ENCODE results near the gene MAGEA12.
"Not testable (repeated sequence)": the region's sequence is repeated elsewhere in the genome, so short reads cannot be mapped to it uniquely, and the experiment has no call there.

MAGEA12 gene, protein sequence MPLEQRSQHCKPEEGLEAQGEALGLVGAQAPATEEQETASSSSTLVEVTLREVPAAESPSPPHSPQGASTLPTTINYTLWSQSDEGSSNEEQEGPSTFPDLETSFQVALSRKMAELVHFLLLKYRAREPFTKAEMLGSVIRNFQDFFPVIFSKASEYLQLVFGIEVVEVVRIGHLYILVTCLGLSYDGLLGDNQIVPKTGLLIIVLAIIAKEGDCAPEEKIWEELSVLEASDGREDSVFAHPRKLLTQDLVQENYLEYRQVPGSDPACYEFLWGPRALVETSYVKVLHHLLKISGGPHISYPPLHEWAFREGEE

DNA sequence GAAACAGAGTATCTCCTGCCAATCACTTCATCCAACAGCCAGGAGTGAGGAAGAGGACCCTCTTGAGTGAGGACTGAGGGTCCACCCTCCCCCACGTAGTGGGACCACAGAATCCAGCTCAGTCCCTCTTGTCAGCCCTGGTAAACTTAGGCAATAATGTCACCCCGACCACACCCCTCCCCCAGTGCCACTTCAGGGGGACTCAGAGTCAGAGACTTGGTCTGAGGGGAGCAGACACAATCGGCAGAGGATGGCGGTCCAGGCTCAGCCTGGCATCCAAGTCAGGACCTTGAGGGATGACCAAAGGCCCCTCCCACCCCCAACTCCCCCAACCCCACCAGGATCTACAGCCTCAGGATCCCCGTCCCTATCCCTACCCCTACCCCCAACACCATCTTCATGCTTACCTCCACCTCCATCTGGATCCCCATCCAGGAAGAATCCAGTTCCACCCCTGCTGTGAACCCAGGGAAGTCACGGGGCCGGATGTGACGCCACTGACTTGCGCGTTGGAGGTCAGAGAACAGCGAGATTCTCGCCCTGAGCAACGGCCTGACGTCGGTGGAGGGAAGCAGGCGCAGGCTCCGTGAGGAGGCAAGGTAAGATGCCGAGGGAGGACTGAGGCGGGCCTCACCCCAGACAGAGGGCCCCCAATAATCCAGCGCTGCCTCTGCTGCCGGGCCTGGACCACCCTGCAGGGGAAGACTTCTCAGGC is at the start of gene MAGEA12, which contains the start of gene CSAG1:
MAGEA12 (plus strand) TSS at position 497 of the 715 bp plus-strand sequence. CDS start 2,405 bp downstream, outside the sequence.
CSAG1 (minus strand) TSS at position 461 of the 715 bp plus-strand sequence. CDS start 1,261 bp downstream, outside the sequence.
- TF ChIP-seq, protein P1, sequence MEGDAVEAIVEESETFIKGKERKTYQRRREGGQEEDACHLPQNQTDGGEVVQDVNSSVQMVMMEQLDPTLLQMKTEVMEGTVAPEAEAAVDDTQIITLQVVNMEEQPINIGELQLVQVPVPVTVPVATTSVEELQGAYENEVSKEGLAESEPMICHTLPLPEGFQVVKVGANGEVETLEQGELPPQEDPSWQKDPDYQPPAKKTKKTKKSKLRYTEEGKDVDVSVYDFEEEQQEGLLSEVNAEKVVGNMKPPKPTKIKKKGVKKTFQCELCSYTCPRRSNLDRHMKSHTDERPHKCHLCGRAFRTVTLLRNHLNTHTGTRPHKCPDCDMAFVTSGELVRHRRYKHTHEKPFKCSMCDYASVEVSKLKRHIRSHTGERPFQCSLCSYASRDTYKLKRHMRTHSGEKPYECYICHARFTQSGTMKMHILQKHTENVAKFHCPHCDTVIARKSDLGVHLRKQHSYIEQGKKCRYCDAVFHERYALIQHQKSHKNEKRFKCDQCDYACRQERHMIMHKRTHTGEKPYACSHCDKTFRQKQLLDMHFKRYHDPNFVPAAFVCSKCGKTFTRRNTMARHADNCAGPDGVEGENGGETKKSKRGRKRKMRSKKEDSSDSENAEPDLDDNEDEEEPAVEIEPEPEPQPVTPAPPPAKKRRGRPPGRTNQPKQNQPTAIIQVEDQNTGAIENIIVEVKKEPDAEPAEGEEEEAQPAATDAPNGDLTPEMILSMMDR (IDR thresholded peaks at IDR 0.05; ENCODE audit: insufficient read depth, low read depth, low read length, missing control alignments), result no peak
- H3K4me3 ChIP-seq (ENCODE audit: low read length), result no peak within 1 kb of the TSS
- DNase-seq (ENCODE audit: low read depth), result no peak

DNA sequence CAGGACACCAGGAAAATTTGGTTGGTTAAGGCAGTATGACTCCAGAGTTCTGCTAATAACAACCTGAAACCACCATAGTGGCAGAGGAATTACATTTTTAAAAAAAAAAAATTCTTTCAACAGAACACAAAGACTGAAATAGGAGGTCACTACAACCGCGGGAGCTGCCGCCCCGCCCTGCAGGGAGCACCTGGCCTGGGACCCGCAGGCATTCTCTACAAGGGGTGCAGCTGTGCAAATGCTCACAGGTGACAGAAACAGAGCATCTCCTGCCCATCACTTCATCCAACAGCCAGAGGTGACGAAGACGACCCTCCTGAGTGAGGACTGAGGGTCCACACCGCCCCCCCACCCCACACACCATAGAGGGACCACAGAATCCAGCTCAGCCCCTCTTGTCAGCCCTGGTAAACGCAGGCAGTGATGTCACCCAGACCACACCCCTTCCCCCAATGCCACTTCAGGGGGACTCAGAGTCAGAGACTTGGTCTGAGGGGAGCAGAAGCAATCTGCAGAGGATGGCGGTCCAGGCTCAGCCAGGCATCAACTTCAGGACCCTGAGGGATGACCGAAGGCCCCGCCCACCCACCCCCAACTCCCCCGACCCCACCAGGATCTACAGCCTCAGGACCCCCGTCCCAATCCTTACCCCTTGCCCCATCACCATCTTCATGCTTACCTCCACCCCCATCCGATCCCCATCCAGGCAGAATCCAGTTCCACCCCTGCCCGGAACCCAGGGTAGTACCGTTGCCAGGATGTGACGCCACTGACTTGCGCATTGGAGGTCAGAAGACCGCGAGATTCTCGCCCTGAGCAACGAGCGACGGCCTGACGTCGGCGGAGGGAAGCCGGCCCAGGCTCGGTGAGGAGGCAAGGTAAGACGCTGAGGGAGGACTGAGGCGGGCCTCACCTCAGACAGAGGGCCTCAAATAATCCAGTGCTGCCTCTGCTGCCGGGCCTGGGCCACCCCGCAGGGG is 35.3 kb upstream of the MAGEA12 start, which contains the start of gene MAGEA3:
MAGEA3 (plus strand) TSS at position 843 of the 980 bp plus-strand sequence. CDS start 2,039 bp downstream, outside the sequence.
- DNase-seq (ENCODE audit: low read depth); H3K4me3 ChIP-seq (ENCODE audit: low read length): not testable (repeated sequence)

DNA sequence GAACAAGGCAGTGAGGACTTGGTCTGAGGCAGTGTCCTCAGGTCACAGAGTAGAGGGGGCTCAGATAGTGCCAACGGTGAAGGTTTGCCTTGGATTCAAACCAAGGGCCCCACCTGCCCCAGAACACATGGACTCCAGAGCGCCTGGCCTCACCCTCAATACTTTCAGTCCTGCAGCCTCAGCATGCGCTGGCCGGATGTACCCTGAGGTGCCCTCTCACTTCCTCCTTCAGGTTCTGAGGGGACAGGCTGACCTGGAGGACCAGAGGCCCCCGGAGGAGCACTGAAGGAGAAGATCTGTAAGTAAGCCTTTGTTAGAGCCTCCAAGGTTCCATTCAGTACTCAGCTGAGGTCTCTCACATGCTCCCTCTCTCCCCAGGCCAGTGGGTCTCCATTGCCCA is 33.2 kb upstream of the MAGEA12 start:
- not testable (repeated sequence) for DNase-seq (ENCODE audit: low read depth); H3K4me3 ChIP-seq (ENCODE audit: low read length)

DNA sequence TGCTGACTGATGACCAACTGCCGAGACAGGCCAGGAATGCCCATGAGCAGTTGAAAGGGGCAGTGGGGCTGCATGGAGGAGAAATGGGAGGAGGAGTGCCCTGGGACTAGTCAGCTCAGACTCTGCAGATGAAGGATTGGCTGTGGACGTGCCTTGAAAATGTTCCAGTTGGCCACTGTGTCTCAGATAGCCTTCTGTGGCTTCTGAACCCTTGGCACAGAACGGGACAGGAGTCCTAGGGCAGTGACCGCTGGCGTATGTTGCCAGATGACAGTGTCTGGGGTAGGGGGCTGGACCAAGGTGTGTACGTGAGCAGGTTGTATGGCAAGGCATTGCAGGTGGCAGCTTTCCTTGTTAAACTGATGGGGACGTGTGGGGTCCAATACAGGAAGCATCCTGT is 27.1 kb upstream of the MAGEA12 start:
- not testable (repeated sequence) for DNase-seq (ENCODE audit: low read depth); H3K4me3 ChIP-seq (ENCODE audit: low read length)

DNA sequence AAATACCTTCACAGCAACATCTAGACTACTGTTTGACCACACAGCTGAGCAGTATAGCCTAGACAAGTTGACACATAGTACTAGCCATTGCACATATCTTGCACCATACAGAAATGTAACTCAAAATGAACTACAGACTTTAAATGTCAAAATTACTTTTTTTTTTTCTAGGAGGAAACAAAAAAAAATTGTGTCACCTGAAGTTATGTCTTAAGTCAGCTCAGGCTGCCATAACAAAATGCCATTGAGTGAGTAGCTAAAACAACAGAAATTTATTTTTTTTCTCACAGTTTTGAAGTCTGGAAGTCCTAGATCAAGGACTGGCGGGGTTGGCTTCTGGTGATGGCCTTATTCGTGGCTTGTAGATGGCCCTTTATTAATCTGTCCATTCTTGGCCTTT is 24.4 kb upstream of the MAGEA12 start, which contains the start of gene CSAG2:
CSAG2 (minus strand) TSS at position 101 of the 400 bp plus-strand sequence. CDS start 161 bp downstream, outside the sequence.
- not testable (repeated sequence) for H3K4me3 ChIP-seq (ENCODE audit: low read length); DNase-seq (ENCODE audit: low read depth)

DNA sequence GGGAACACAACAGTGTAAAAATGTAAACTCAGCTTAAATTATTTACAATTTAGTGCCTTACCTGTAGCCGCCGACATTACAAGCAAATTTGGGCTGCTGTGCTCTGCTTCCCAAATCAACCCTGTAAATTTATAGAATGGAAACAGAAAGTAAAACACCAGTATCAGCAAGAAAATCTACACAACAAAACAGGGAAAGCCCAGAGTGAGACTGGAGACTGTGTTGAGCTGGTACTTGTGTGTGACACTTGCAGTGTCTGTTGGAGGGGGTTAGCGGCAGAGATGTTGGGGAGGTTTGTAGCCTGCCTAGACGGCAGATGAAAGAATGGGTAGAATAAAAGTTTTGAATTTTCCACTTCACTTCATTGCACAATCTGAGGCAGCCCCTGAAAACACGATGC is 20.4 kb upstream of the MAGEA12 start:
- DNase-seq (ENCODE audit: low read depth); H3K4me3 ChIP-seq (ENCODE audit: low read length): not testable (repeated sequence)

DNA sequence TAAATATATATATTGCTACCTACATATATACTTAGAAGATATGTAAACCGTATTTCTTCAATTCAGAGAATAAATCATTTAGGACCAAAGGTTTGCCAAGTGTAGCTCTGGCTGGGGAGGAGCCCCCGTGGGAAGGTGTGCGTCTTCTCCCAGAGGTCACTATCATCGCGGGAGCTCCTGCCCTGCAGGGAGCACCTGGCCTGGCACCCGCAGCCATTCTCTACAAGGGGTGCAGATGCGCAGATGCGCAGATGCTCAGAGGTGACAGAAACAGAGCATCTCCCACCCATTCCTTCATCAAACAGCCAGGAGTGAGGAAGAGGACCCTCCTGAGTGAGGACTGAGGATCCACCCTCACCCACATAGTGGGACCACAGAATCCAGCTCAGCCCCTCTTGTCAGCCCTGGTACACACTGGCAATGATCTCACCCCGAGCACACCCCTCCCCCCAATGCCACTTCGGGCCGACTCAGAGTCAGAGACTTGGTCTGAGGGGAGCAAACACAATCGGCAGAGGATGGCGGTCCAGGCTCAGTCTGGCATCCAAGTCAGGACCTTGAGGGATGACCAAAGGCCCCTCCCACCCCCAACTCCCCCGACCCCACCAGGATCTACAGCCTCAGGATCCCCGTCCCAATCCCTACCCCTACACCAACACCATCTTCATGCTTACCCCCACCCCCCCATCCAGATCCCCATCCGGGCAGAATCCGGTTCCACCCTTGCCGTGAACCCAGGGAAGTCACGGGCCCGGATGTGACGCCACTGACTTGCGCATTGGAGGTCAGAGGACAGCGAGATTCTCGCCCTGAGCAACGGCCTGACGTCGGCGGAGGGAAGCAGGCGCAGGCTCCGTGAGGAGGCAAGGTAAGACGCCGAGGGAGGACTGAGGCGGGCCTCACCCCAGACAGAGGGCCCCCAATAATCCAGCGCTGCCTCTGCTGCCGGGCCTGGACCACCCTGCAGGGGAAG is 19.5 kb upstream of the MAGEA12 start, which contains the start of gene MAGEA2B:
MAGEA2B (plus strand) TSS at position 814 of the 973 bp plus-strand sequence. CDS start 2,479 bp downstream, outside the sequence.
- not testable (repeated sequence) for DNase-seq (ENCODE audit: low read depth); H3K4me3 ChIP-seq (ENCODE audit: low read length)

DNA sequence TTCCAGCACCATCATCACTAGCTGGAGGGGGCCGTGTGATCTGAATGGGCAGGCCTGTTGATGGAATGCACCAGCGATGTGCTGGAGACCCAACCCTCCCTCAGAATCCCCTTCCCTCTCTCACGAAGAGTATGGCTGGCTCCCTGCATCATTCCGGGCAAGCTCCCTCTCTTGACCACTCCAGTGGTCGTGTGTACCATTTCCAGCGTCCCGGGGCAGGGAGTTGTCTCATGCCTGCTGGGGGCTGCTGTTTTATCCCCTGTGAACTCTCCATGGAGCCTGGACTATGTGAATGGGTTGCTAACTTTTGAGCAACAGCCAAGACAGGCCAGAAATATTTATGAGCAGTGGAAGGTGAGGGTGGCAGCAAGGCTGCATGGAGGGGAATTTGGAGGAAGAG is 8.1 kb upstream of the MAGEA12 start:
- H3K4me3 ChIP-seq (ENCODE audit: low read length), result no peak overlapping the region
- no peak for DNase-seq (ENCODE audit: low read depth)
- TF ChIP-seq, protein P1 (IDR thresholded peaks at IDR 0.05; ENCODE audit: insufficient read depth, low read depth, low read length, missing control alignments), result no peak

DNA sequence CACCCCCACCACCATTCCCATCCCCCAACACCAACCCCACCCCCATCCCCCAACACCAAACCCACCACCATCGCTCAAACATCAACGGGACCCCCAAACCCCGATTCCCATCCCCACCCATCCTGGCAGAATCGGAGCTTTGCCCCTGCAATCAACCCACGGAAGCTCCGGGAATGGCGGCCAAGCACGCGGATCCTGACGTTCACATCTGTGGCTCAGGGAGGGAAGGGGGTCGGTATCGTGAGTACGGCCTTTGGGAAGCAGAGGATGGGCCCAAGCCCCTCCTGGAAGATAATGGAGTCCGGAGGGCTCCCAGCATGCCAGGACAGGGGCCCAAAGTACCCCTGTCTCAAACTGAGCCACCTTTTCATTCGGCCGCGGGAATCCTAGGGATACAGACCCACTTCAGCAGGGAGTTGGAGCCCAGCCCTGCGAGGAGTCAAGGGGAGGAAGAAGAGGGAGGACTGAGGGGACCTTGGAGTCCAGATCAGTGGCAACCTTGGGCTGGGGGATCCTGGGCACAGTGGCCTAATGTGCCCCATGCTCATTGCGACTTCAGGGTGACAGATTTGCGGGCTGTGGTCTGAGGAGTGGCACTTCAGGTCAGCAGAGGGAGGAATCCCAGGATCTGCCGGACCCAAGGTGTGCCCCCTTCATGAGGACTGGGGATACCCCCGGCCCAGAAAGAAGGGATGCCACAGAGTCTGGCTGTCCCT is 744 bp downstream of the MAGEA12 start:
- not testable (repeated sequence) for DNase-seq (ENCODE audit: low read depth); H3K4me3 ChIP-seq (ENCODE audit: low read length)

Data from epithelial cell of esophagus (primary cell).